Activated CD8-positive, alpha-beta memory T cell treated with anti-CD3 and anti-CD28 coated beads for 36 hours (primary cell): ENCODE results near the gene SNRPF. TPM values are rescaled to one million over a fixed set of nuclear protein-coding genes. Genes with fewer than 3 reads are reported as not detected.
"Not testable (repeated sequence)": the region's sequence is repeated elsewhere in the genome, so short reads cannot be mapped to it uniquely, and the experiment has no call there.

Source experiments
- CTCF ChIA-PET: fragments of 350-600 bp; sonication (Branson Sonifier 250); formaldehyde crosslinking; loops from one replicate; lab custom pipeline; 2021; ENCODE audit warnings: antibody characterized with exemption; lab: Charles Lee
- POLR2A ChIA-PET: fragments of 350-600 bp; sonication (Branson Sonifier 250); formaldehyde crosslinking; loops from one replicate; lab custom pipeline; 2021; ENCODE audit warnings: antibody characterized with exemption; lab: Charles Lee
- total RNA-seq, 2 experiments: library from RNA; stranded (reverse); gene quantifications; one replicate each; pipeline ENCODE4 v1.2.3, GENCODE V29; 2021

SNRPF gene
- total RNA-seq, result 10 to 100 TPM; 49.8 to 53.4 TPM

DNA sequence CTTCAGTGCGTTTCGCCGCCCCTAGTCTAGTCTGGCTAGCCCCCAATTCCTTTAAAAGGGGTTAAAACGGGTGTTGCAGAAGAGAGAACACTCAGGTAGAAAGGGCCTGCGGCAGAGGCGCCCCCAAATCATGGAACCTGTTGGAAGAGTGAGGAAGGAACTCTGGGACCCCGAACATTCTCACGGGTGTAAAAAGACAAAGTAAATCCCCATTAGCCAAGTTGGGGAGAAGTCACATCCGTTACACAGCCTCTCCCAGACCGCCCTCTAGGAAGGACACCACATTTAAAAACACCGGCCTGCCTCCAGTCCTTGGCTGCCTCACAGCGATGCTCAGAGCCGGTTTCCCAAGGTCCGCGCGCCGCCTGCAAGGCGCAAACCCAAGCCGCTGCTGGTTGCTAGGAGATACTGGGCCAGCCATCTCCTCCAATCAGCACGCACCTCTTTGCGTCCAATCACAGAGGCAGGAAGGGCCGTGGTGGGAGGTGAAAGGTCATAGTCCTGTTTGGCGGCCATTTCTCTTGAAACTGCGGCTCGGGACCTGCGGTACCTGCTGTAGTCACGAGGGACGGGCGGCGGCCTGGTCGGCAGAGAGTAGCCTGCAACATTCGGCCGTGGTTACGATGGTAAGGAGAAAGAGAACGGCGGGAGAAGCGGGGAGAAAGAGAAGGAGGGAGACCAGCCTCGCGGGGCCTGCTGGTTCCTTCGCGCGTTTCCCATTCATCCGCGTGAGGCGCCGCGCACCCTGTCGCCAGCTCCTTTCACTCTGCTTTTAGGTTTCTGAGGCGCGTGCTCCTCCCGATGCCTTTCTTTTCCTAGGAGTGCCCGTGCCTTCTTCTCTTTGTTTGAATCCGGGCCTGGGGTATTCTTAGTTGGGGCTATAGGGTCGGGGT is at the start of gene SNRPF:
TSS of gene SNRPF (plus strand) at position 502 of the 893 bp plus-strand sequence. CDS start at position 624, 122 bp downstream.
- POLR2A ChIA-PET, result interaction anchor here (0.5 to 0.7 kb wide), 2 partner anchors 33 to 540 kb away, joined by 3 read pairs; no protein-coding TSS in a partner anchor

DNA sequence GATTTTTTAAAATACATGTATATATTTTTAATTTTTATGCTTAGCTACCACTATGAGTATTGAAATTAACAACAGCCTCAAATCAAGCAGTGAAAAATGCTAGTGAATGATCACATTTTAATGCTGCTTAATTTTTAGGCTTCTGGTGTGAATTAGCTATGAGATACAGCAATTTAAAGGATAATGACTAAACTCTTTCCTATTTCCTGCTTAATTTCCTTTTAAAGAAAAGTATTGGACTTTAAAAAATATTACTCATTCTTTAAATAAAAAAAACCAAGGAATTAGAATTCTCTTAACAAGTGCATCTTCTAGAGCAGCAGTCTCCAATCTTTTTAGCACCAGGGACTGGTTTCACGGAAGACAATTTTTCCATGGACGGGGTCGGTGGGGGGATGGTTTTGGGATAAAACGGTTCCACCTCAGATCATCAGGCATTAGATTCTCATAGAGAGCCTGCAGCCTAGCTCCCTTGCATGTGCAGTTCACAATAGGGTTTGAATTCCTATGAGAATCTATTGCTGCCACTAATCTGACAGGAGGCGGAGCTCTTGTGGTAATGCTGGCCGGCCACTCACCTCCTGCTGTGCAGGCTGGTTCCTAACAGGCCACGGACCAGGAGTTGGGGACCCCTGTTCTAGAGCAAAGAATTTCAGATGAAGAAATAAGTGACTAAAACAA is 49.6 kb upstream of the SNRPF start:
- CTCF ChIA-PET, result no interaction called here
- POLR2A ChIA-PET, result no interaction called here

More for the DNA sequence above, at the start of gene SNRPF:
- CTCF ChIA-PET, result interaction anchor here (0.6 kb wide), 1 partner anchor 658 kb away, joined by 3 read pairs; no protein-coding TSS in a partner anchor

DNA sequence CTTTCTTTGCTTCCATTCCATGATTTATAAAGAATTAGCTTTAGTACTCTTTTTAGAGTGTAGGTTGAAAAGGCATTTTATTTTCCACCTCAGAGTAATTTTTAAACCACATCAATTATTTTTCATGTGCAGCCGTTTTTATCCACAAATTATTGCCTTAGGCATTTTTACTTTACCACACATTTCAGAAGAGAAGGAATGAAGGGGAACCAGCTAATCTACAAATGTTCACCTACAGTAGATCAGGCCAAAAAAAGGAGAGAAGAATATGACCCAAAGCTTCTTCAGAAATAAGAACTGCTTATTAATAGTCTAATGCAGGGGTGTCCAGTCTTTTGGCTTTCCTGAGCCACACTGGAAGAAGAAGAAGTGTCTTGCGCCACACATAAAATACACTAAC is 48.3 kb upstream of the SNRPF start:
- CTCF ChIA-PET, result no interaction called here
- POLR2A ChIA-PET, result no interaction called here

DNA sequence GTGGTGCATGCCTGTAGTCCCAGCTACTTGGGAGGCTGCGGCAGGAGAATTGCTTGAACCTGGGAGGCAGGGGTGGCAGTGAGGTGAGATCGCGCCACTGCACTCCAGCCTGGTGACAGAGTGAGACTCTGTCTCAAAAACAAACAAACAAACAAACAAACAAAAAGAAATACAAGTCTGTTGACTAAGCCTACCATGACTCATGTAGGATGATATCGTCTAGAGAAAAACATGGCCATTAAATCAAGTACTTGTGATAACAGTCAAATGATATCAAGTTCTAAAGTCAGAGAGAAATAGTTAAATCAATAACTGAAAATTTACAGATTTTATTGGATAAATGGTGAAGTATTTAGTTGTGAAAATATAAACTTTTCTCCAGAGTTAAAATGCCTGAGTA is 46.6 kb upstream of the SNRPF start:
- CTCF ChIA-PET, POLR2A ChIA-PET: not testable (repeated sequence)

DNA sequence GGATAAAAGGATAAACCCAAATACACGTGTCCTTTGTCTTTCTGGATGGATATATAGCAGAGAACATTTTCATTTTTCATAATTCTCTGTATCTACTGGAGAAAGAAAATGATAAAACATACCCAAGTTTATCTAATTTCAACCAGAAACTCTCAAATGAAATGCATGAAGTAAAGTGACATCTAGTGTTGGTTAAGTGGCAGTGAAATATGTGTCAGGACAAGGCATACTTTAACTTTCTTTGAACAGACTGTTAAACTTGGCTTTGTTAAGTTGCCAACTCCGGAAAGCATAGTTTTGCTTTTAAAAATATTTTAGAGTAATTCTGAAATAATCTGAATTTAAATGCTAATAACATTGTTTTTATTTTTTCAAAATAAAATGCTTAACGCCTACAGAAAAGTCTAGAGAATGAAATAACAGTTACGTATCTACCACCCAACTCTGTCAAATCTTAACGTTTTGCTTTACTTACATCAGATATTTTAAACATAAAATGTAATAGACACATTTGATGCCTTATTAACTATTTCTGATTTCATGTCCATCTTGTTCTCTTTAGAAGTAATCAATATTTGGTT is 43.0 kb upstream of the SNRPF start:
- CTCF ChIA-PET, result no interaction called here
- POLR2A ChIA-PET, result no interaction called here

DNA sequence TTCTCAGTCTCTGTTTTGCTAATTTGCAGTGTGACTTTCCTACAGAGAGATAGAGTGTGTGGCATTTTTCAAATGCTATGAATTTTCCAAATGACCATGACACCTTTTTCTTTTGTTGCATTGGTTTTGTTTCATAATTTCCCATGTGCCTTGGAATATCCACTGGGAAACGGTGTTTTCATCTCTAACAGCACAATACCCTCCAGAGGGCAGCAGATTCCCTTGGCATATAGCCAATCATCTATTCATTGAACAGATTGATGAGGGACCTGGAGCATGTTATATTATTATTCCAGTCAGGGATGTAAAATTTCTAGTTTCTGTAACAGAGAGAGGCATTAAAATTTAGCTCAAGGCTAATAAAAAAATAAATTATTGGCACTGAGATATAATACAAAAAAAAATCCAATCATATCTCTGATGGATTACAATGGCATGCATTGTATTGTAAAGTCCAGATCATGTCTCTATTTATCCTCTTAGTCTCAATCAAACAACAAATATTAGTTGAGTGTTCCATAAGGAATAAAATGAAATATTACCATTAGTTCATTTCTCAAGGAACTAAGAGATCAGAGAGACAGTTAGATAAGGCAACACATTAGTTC is 38.6 kb upstream of the SNRPF start:
- ChIA-PET CTCF (no interaction called here), POLR2A (no interaction called here)

DNA sequence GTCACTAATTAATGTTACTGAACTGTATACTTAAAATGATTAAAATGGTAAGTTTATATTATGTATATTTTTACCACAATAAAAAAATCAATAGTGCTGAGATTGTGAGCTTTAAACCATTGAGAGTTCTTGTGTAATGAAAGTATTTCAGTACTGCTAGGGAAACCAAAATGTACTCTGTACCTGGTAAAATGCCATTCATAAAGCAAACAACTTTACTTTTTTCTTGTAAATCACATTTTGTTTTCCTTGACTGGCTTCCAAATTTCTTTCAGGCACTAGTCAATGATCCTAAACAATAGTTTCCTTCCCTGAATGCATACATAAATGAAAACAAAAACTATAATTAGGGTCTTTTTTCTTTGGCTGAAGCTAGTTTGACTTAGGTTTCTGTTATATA is 29.4 kb upstream of the SNRPF start:
- ChIA-PET POLR2A (interaction anchor here (0.6 kb wide), 1 partner anchor 729 kb away, joined by 3 read pairs; no protein-coding TSS in a partner anchor), CTCF (no interaction called here)

DNA sequence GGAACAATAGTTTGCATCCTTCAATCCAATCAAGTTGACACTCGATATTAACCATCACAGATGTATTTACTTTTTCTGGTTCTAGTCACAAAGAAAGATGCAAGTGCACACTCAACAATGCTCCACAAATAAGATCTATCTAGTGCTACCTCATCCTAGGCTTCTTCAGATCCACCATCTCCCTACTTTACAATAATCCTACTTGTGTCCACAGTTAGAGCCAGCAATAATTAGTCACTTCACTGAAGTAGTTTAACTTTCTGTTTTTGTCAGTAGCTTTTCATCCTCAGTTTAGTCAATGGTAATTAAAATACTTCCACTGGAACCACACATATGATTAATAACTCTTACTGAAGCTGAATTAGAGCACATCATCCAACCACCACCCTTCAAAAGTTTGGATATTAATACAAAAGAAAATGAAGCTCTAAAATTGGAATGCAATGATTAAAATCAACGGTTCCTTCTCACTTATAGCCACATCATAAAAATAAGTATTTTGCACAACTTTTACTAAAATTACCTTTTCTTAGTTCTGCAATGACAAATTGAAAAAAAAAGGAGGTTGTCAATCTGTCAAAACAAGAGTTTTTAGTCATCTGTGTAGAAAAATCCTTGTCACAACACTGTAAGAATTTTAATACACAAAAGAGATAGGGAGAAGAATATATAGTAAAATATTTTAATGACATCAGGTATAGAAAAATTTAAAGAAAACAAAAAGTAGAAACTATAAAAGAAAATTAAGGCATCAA is 28.2 kb upstream of the SNRPF start:
- POLR2A ChIA-PET, result no interaction called here
- CTCF ChIA-PET, result no interaction called here

DNA sequence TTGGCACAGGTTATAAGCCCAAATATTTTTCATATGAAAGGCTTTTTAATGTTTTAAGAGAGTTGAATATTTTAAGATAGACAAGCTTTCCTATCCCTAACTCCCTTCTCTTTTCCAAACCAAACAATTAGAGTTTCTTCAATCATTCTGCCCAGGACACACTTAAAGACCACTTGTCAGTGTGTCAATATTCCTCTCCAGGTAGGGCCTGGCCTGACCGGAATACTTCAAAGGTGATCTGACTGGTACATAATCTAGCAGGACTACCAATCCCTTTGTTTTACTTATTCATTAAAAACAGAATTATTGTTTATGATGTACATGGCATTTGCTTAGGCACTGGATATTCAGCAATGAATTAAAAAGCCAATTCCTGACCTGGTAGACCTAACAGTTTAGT is 24.2 kb upstream of the SNRPF start:
- ChIA-PET CTCF (no interaction called here), POLR2A (no interaction called here)

DNA sequence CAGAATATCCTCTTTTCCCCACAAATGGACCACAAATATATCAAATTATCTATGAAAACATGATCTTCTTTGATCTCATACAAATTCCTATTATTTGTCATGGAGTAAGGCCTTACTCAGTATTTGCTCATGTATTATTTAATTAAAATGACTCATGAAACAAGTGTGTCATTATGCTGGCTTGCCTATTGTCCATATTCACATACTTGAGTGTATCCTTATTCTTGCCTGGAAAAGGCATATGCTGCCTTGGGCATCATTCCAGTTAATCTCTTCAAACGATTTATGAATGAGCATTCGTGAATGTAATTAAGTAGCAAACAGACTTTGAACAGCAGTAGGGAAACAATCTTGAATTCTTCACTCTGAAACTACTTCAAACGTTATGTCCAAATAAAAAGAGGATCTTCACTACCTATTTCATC is 22.6 kb upstream of the SNRPF start:
- POLR2A ChIA-PET, result no interaction called here
- CTCF ChIA-PET, result no interaction called here

DNA sequence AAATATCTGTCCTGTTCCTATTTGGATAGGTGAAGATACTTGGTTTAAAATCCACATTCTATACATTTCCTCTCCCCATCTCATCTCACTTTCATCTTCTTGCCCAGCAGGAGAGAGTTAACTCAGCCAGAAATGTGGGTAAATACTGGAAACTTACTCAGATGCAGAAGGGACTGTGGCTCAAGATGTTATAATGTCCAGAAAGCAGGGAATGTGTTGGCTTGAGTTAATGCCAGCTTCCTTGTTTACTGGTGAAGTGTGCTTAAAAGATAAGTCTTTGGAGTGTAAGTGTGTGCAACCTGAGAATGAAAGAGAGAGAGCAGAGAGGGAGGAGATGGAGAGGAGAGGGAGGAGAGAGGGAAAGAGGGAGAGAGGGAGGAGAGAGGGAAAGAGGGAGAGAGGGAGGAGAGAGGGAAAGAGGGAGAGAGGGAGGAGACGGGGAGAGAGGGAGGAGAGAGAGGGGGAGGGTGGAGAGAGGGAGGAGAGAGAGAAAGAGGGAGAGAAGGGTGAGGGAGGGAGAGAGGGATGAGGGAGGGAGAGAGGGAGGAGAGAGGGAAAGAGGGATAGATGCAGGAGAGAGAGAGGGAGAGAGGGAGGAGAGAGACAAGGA is 22.0 kb upstream of the SNRPF start:
- POLR2A ChIA-PET, result no interaction called here

DNA sequence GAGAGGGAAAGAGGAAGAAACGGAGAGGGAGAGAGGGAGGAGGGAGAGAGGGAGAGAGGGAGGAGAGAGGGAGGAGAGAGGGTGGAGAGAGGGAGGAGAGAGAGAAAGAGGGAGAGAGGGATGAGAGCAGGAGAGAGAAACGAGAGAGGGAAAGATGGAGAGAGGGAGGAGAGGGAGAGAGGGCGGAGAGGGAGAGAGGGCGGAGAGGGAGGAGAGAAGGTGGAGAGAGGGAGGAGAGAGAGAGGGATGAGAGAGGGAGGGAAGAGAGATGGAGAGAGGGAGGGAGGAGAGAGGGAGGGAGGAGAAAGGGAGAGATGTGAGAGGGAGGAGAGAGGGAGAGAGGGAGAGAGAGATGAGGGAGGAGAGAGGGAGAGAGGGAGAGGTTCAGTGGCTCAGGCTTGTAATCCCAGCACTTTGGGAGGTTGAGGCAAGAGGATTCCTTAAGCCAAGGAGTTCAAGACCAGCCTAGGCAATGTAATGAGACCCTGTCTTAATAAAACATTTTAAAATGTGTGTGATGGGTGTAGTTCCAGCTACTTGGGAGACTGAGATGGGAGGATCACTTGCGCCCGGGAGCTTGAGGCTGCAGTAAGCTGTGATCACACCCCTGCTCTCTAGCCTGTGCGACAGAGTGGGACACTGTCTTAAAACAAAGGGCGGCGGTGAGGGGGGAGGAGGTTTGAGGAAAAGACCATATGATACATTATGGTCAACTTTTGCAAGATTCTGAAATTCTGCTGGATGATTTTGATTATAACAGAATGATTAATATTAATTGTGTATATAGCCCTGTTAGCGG is 21.3 kb upstream of the SNRPF start:
- POLR2A ChIA-PET, result no interaction called here
- CTCF ChIA-PET, result no interaction called here

More for the DNA sequence above, 22.0 kb upstream of the SNRPF start:
- CTCF ChIA-PET, result no interaction called here

DNA sequence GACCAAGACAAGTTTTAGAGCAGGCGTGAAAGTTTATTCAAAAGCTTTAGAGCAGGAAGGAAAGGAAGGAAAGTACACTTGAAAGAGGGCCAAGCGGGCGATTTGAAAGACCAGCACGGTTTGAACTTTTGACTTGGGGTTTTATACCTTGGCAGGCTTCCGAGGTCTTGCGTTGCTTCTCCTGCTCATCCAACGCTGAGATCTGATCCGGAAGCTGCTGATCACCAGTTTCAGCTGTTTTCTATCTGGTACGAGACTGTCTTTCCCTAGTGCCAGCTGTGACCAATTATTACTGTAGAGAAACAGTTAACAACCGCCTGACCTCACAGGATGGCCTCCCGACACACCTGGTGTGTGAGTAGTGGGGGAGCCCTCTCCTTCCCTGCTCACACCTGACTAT is 20.6 kb upstream of the SNRPF start:
- CTCF ChIA-PET, result no interaction called here
- POLR2A ChIA-PET, result no interaction called here

DNA sequence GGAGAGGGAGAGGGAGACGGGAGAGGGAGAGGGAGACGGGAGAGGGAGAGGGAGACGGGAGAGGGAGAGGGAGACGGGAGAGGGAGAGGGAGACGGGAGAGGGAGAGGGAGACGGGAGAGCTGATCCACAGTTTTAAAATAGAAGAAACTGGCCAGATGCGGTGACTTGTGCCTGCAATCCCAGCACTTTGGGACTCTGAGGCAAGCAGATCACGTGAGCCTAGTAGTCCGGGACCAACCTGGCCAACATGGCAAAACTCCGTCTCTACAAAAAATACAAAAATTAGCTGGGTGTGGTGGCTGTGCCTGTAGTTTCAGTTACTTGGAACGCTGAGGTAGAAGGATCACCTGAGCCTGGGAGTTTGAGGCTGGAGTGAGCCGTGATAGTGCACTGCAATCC is 16.3 kb upstream of the SNRPF start:
- POLR2A ChIA-PET, CTCF ChIA-PET: not testable (repeated sequence)

DNA sequence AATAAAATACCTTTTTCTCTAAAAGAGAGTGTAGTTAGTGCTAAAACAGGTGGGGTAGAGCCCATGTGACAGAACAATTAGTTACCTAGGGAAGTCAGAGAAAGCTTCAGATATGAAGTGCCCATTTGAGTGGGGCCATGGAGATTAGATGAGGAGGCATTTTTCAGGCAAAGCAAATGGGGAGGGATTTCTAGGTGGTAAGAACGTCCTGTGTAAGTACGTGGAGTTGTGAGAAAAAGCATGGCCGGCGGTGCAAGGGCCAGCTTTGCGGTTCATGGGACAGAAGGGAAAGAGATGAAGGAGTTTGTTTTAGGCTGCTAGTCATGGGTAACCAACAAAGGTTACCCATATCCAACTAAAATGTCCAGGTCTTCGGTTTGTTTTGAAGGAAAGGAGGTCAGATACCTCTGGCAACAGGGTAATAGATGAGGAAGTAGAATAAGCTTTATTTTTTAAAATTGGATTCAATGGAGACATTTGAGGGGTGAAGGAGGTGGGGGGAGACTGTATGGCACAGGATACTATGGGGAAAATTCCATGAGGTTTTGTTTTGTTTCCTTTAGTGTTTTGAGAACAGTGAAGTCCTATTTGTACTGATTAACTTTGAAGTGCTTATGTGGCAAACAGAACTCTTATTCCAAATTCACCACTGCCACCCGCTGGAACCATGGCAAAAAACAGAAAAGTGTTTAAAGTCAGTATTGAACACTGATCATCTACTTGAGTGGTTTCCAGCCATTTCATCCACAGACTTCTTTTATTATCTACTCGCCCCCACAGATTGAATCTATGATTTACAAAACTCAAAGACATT is 10.0 kb upstream of the SNRPF start:
- CTCF ChIA-PET, result no interaction called here
- POLR2A ChIA-PET, result no interaction called here

DNA sequence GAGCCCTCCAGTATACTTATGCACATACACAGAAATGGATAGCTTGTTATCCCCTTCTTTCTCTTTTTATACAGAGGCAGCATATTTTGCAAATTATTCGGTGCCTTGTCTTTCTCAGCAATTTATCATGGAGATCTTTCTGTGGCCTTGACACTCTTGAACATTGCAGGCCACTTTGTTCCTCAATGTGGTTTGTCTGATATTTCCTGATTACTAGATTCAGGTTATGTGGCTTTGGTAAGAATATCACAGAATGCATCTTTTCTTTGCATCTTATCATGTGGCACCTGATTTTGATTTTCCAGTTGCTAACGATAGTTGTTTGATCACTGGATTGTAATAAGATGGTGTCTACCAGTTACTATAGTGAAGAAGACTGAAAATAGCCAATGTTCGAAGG is 7.1 kb upstream of the SNRPF start:
- ChIA-PET CTCF (no interaction called here), POLR2A (no interaction called here)

DNA sequence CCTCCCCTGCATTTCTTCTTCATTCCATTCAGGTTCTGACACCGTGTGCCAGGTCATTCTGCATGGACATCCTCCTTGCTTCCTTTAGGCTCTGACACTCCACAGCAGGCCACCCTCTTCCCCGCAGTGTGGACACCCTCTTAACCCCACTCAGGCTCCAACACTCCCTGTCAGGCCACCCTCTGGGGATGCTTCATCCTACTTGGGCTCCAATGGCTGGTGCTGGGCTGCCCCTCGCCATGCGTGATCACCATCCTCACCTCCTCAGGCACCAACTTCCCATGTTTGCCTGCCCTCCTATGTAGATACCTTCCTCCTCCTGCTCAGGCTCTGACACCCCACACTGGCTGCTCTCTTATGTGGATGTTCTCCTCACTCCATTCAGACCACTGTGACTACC is 6.6 kb upstream of the SNRPF start:
- ChIA-PET CTCF (no interaction called here), POLR2A (no interaction called here)
